Measurements from ENCODE around the gene HOXD13. TPM values are rescaled to one million over a fixed set of nuclear protein-coding genes. Genes with fewer than 3 reads are reported as not detected.
A peak's percentile ranks its signal among the peaks of the same experiment; 100 is the strongest.

Gene HOXD13
- total RNA-seq, 2 donors from 2014 or later, result 0.32 to 0.77 TPM

GRCh38 chr2:176130957-176131847 lies 38.7 kb downstream of the HOXD13 start:
- TF ChIP-seq CTCF (IDR thresholded peaks at IDR 0.05), result no peak
- Histone ChIP-seq H3K9ac (ENCODE audit: low read depth in 2 of 2, low read length in 2 of 2) (peak overlapping the region; percentile 36 to 63), H3K4me1 (no peaks in the 10 kb centered on the region)

GRCh38 chr2:176131848-176132158 lies 39.3 kb downstream of the HOXD13 start:
- TF ChIP-seq CTCF (IDR thresholded peaks at IDR 0.05), result no peak
- Histone ChIP-seq H3K4me3 (no peak overlapping the region), H3K9me3 (no peaks in the 10 kb centered on the region), H3K27ac (no peak overlapping the region), H3K27me3 (peaks cover 28% of the 10 kb centered on the region), H3K9ac (ENCODE audit: low read depth in 2 of 2, low read length in 2 of 2) (peak overlapping the region in 1 of 2 donors; percentile 63), H3K36me3 (no peaks in the 10 kb centered on the region), H3K4me1 (no peaks in the 10 kb centered on the region)
- intact Hi-C loops (cut with DNase I), result no loop called here
- DNase-seq, result no peak

More at GRCh38 chr2:176130957-176131847, 38.7 kb downstream of the HOXD13 start:
- no peak for DNase-seq
- no peaks in the 10 kb centered on the region for H3K9me3 ChIP-seq
- peak overlapping the region; percentile 41 for H3K4me3 ChIP-seq
- peak overlapping the region; percentile 75 for H3K27ac ChIP-seq
- peaks cover 29% of the 10 kb centered on the region for H3K27me3 ChIP-seq
- intact Hi-C loops (cut with DNase I), result no loop called here
- H3K36me3 ChIP-seq, result no peaks in the 10 kb centered on the region

GRCh38 chr2:176132205-176133171 lies 40.0 kb downstream of the HOXD13 start:
- TF ChIP-seq CTCF (IDR thresholded peaks at IDR 0.05), result no peak
- Histone ChIP-seq H3K27me3 (peaks cover 29% of the 10 kb centered on the region), H3K4me1 (no peaks in the 10 kb centered on the region), H3K9me3 (no peaks in the 10 kb centered on the region), H3K9ac (ENCODE audit: low read depth in 2 of 2, low read length in 2 of 2) (no peak overlapping the region), H3K27ac (no peak overlapping the region), H3K4me3 (no peak overlapping the region), H3K36me3 (no peaks in the 10 kb centered on the region)
- DNase-seq, result no peak
- intact Hi-C loops (cut with DNase I), result no loop called here

- no peak for DNase-seq
- Histone ChIP-seq H3K27ac (no peak overlapping the region), H3K4me3 (no peak overlapping the region), H3K9me3 (no peaks in the 10 kb centered on the region), H3K27me3 (peaks cover 23% of the 10 kb centered on the region), H3K4me1 (no peaks in the 10 kb centered on the region), H3K36me3 (no peaks in the 10 kb centered on the region), H3K9ac (ENCODE audit: low read depth in 2 of 2, low read length in 2 of 2) (peak overlapping the region in 1 of 2 donors; percentile 1)
- no peak for TF ChIP-seq CTCF (IDR thresholded peaks at IDR 0.05)
- intact Hi-C loops (cut with DNase I), result no loop called here
Measured at GRCh38 chr2:176133389-176133788, 40.9 kb downstream of the HOXD13 start.

GRCh38 chr2:176134035-176134434 lies 41.5 kb downstream of the HOXD13 start:
- DNase-seq, result no peak
- no peaks in the 10 kb centered on the region for H3K9me3 ChIP-seq
- intact Hi-C loops (cut with DNase I), result no loop called here
- H3K4me3 ChIP-seq, result no peak overlapping the region
- no peak overlapping the region for H3K9ac ChIP-seq (ENCODE audit: low read depth in 2 of 2, low read length in 2 of 2)
- no peaks in the 10 kb centered on the region for H3K4me1 ChIP-seq
- H3K27ac ChIP-seq, result no peak overlapping the region
- no peaks in the 10 kb centered on the region for H3K36me3 ChIP-seq
- peaks cover 19% of the 10 kb centered on the region for H3K27me3 ChIP-seq
- no peak for TF ChIP-seq CTCF (IDR thresholded peaks at IDR 0.05)
